SK-N-SH treated with all-trans-retinoic acid at 6 μM for 48 hours (cell line): ENCODE measurements around the gene C19orf33.

Experiments used
- ARNTL ChIP-seq: fragments of 450-650 bp; formaldehyde crosslinking; IDR thresholded peaks from 2 replicates; pipeline ENCODE4 v1.5.0; 2020; ENCODE audit warnings: low read depth, mild to moderate bottlenecking, moderate library complexity, borderline replicate concordance
- ISL1 ChIP-seq: fragments of 250-450 bp; sonication (Bioruptor Pico); IDR thresholded peaks from 2 replicates; pipeline ENCODE4 v2.1.2; 2022; ENCODE audit warnings: mild to moderate bottlenecking, moderate library complexity
- PPARA ChIP-seq: fragments of 250-450 bp; sonication (Bioruptor Pico); IDR thresholded peaks from 2 replicates; pipeline ENCODE4 v1.5.0; 2020; ENCODE audit warnings: mild to moderate bottlenecking, borderline replicate concordance
- SNAI2 ChIP-seq: fragments of 250-450 bp; sonication (Bioruptor Pico); IDR thresholded peaks from 2 replicates; pipeline ENCODE4 v1.5.0; 2020; ENCODE audit warnings: mild to moderate bottlenecking, moderate library complexity
- ZNF70 ChIP-seq: fragments of 450-650 bp; formaldehyde crosslinking; IDR thresholded peaks from 2 replicates; pipeline ENCODE4 v1.5.0; 2020; ENCODE audit warnings: mild to moderate bottlenecking, moderate library complexity
- ZNF8 ChIP-seq: fragments of 450-650 bp; formaldehyde crosslinking; IDR thresholded peaks from 2 replicates; pipeline ENCODE4 v1.5.0; 2020; ENCODE audit warnings: mild to moderate bottlenecking, moderate library complexity

DNA sequence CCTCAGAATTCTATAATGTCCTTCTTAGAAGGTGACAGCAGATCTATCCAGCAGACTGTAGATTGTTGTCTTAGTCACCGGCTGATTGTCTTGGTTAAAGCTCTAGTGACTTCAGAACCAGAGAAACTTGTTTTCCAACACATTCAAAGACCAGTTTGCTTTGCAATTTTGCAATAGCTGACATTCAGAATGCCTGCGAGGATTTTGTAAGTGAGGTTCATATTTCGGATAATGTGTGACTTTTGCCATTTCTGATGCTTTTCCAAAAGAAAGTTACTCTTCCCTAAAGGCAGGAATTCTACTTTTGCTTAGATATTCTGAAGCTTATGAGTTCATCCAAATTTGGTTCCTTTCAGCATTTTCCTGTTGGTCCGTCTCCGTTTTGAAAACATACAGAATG is 26.5 kb upstream of the C19orf33 start:
- TF ChIP-seq ARNTL (CRISPR knock-in tag), result no peak
- TF ChIP-seq ISL1 (CRISPR knock-in tag), result no peak
- TF ChIP-seq ZNF8, result no peak
- TF ChIP-seq ZNF70 (CRISPR knock-in tag), result no peak
- TF ChIP-seq PPARA (CRISPR knock-in tag), result no peak
- no peak for TF ChIP-seq SNAI2 (CRISPR knock-in tag)
